ENCODE data around the gene SPTSSA.
"Not testable (repeated sequence)": the region's sequence is repeated elsewhere in the genome, so short reads cannot be mapped to it uniquely, and the experiment has no call there.

The SPTSSA gene

DNA sequence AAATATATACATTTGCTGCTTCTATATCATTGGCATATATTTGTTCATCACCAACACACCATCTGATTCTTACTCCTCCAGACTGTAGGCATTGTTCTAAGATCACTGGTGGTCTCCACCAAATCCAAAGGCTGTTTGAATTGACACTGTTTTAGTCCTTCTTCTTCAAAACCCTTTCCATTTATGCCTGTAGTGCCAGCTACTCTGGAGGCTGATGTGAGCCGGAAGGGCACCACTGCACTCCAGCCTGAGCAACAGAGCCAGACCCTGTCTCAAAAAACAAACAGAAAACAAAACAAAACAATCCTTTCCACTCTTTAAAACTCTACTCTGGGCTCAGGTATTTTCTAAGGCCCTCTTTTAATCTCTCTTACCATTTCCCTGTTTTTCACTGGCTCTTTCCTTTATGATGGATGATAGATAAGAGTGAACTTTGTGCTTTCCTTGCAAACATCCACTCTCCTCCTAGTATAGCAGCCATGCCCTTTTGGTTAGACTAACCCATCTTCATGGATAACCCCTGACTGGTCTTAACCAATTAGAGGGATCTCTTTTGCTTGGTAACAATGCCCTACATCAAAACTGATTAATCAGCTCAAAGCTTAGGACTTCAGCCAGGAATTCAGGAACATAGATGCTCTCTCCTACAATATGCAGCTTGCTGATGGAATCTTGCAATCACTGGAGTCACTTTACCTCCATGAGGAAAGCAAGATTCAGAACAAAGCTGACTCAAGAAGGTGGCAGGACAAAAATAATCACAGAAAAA lies 24.9 kb downstream of the SPTSSA start:
- TF ChIP-seq CTCF (IDR thresholded peaks at IDR 0.05; ENCODE audit: insufficient read depth, low read length, poor library complexity, severe bottlenecking), result no peak
- no peak for TF ChIP-seq EZH2phosphoT487 (conservative IDR thresholded peaks at IDR 0.05; ENCODE audit: low read length)
- H3K27ac ChIP-seq (ENCODE audit: low read depth, low read length), result no peak overlapping the region
- H3K9ac ChIP-seq (ENCODE audit: low read length), result no peak overlapping the region
- H3K9me3 ChIP-seq (ENCODE audit: insufficient read depth, low read length), result no peaks in the 10 kb centered on the region
- H4K20me1 ChIP-seq (ENCODE audit: low read depth, low read length), result peaks cover 2% of the 10 kb centered on the region; the same call in 1 of the 2 replicates
- H3K9me2 ChIP-seq (replicated peaks; ENCODE audit: insufficient read depth, low read length), result no peaks in the 10 kb centered on the region
- no peaks in the 10 kb centered on the region for H3F3A ChIP-seq (ENCODE audit: insufficient read depth)
- no peaks in the 10 kb centered on the region for H3K36me3 ChIP-seq (ENCODE audit: low read length)
- no peaks in the 10 kb centered on the region for H3K27me3 ChIP-seq (ENCODE audit: low read length)
- no peak overlapping the region for H3K4me2 ChIP-seq (ENCODE audit: low read depth, low read length, poor library complexity, severe bottlenecking)
- H3K4me3 ChIP-seq (ENCODE audit: insufficient read depth, low read length, poor library complexity, severe bottlenecking), result no peak overlapping the region
- H3K79me2 ChIP-seq (ENCODE audit: insufficient read depth, low read length), result peaks cover 31% of the 10 kb centered on the region
- H2AFZ ChIP-seq (ENCODE audit: low read depth, low read length, severe bottlenecking), result no peak overlapping the region

DNA sequence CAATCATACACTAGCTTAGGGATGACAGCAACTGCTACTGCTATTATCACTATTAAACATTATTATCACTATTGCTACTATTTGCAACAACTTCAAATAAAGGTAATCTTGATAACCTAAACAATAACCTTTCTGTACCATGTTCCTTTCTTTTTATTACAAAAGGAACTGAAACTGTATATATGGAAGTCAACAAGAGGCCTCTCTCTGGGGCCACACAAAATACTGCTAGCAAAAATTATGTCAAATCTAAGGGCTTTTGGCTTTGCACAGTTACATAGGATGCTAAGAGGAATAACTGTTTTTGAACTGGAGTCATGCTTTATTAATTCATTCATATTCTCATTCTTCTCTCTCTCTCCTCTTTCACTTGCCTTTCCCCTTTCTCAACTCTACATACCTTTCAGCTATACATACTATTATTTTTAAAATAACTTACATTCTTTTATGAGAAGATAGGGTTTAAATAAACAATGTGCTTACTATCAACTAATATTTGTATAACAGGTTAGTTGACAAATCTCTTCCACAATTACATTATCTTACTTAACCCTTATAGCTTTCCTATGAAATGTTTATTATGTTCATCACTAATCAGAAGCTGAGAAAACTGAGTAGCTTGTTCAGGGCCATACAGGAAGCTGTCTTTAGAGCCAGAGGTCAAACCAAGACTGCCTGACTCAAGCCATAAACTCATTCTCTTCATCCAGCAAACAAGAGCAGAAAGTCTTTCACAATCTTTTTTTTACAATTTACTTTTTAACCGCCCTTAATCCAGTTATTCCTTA lies 25.7 kb downstream of the SPTSSA start:
- no peaks in the 10 kb centered on the region for H3K27me3 ChIP-seq (ENCODE audit: low read length)

GRCh38 chr14:34433957-34434356 lies 28.1 kb downstream of the SPTSSA start:
- Histone ChIP-seq H2AFZ (ENCODE audit: low read depth, low read length, severe bottlenecking) (no peak overlapping the region), H3K27me3 (ENCODE audit: low read length) (no peaks in the 10 kb centered on the region), H3F3A (ENCODE audit: insufficient read depth) (no peaks in the 10 kb centered on the region), H3K79me2 (ENCODE audit: insufficient read depth, low read length) (peaks cover 20% of the 10 kb centered on the region; the same call in 1 of the 2 replicates), H4K20me1 (ENCODE audit: low read depth, low read length) (peaks cover 2% of the 10 kb centered on the region; the same call in 1 of the 2 replicates), H3K9ac (ENCODE audit: low read length) (no peak overlapping the region), H3K4me2 (ENCODE audit: low read depth, low read length, poor library complexity, severe bottlenecking) (no peak overlapping the region), H3K9me2 (replicated peaks; ENCODE audit: insufficient read depth, low read length) (no peaks in the 10 kb centered on the region), H3K27ac (ENCODE audit: low read depth, low read length) (no peak overlapping the region), H3K9me3 (ENCODE audit: insufficient read depth, low read length) (no peaks in the 10 kb centered on the region), H3K4me3 (ENCODE audit: insufficient read depth, low read length, poor library complexity, severe bottlenecking) (no peak overlapping the region), H3K36me3 (ENCODE audit: low read length) (no peaks in the 10 kb centered on the region)
- TF ChIP-seq CTCF (IDR thresholded peaks at IDR 0.05; ENCODE audit: insufficient read depth, low read length, poor library complexity, severe bottlenecking), result no peak

More for the DNA sequence above, 25.7 kb downstream of the SPTSSA start:
- no peaks in the 10 kb centered on the region for H3K9me3 ChIP-seq (ENCODE audit: insufficient read depth, low read length)
- no peak overlapping the region for H3K9ac ChIP-seq (ENCODE audit: low read length)
- no peak overlapping the region for H3K4me2 ChIP-seq (ENCODE audit: low read depth, low read length, poor library complexity, severe bottlenecking)
- no peaks in the 10 kb centered on the region for H3K9me2 ChIP-seq (replicated peaks; ENCODE audit: insufficient read depth, low read length)
- peaks cover 29% of the 10 kb centered on the region for H3K79me2 ChIP-seq (ENCODE audit: insufficient read depth, low read length)
- peak overlapping the region; percentile 16; the same call in 1 of the 2 replicates for H3K27ac ChIP-seq (ENCODE audit: low read depth, low read length)
- H2AFZ ChIP-seq (ENCODE audit: low read depth, low read length, severe bottlenecking), result no peak overlapping the region
- TF ChIP-seq EZH2phosphoT487 (conservative IDR thresholded peaks at IDR 0.05; ENCODE audit: low read length) (no peak), CTCF (IDR thresholded peaks at IDR 0.05; ENCODE audit: insufficient read depth, low read length, poor library complexity, severe bottlenecking) (no peak)
- H3F3A ChIP-seq (ENCODE audit: insufficient read depth), result no peaks in the 10 kb centered on the region
- H4K20me1 ChIP-seq (ENCODE audit: low read depth, low read length), result peaks cover 2% of the 10 kb centered on the region; the same call in 1 of the 2 replicates
- no peaks in the 10 kb centered on the region for H3K36me3 ChIP-seq (ENCODE audit: low read length)
- no peak overlapping the region for H3K4me3 ChIP-seq (ENCODE audit: insufficient read depth, low read length, poor library complexity, severe bottlenecking)

- not testable (repeated sequence) for H3K79me2 ChIP-seq (ENCODE audit: insufficient read depth, low read length); H2AFZ ChIP-seq (ENCODE audit: low read depth, low read length, severe bottlenecking); H3F3A ChIP-seq (ENCODE audit: insufficient read depth); H3K9ac ChIP-seq (ENCODE audit: low read length); H3K4me2 ChIP-seq (ENCODE audit: low read depth, low read length, poor library complexity, severe bottlenecking); H3K9me3 ChIP-seq (ENCODE audit: insufficient read depth, low read length); H3K4me3 ChIP-seq (ENCODE audit: insufficient read depth, low read length, poor library complexity, severe bottlenecking); H3K27ac ChIP-seq (ENCODE audit: low read depth, low read length); H3K9me2 ChIP-seq (replicated peaks; ENCODE audit: insufficient read depth, low read length); H3K36me3 ChIP-seq (ENCODE audit: low read length); H3K27me3 ChIP-seq (ENCODE audit: low read length); H4K20me1 ChIP-seq (ENCODE audit: low read depth, low read length)
Measured at GRCh38 chr14:34428102-34428466, 34.0 kb downstream of the SPTSSA start.
